A673 (cell line): ENCODE measurements around the gene ZNF688. TPM values are rescaled to one million over a fixed set of nuclear protein-coding genes. Genes with fewer than 3 reads are reported as not detected.

ENCODE experiments used
- BruUV-seq: library from RNA; stranded (reverse); fragments of 400-500 nt; replicated peaks from 2 replicates; lab custom pipeline; 2021; lab: Mats Ljungman, UMichigan
- CTCF ChIA-PET: fragments of 300-600 bp; sonication (Branson Sonifier 250); formaldehyde crosslinking; loops from one replicate; lab custom pipeline; 2022; ENCODE audit warnings: antibody characterized with exemption; lab: Charles Lee
- POLR2A ChIA-PET: fragments of 300-600 bp; sonication (Branson Sonifier 250); formaldehyde crosslinking; loops from one replicate; lab custom pipeline; 2022; ENCODE audit warnings: antibody characterized with exemption; ENCODE audit not compliant: low non-redundant PET; lab: Charles Lee
- DNase-seq: peaks from one replicate; pipeline ENCODE4 v3.0.0-alpha.2; 2015; ENCODE audit warnings: low spot score
- H3K27ac ChIP-seq: fragments of 200-600 bp; sonication (generic); 2 replicates; pipeline ENCODE4 v1.5.1; 2016; ENCODE audit warnings: mixed run types, low read depth, mild to moderate bottlenecking, mixed read lengths, antibody characterized with exemption, low read length; ENCODE audit not compliant: poor library complexity, severe bottlenecking
- H3K27me3 ChIP-seq: fragments of 200-600 bp; sonication (generic); replicated peaks from 2 replicates; pipeline ENCODE4 v1.6.1; 2017; ENCODE audit warnings: mixed run types, low read depth, mild to moderate bottlenecking, mixed read lengths, antibody characterized with exemption, low read length; ENCODE audit not compliant: insufficient read depth, poor library complexity
- H3K36me3 ChIP-seq: fragments of 200-600 bp; sonication (generic); 2 replicates; pipeline ENCODE4 v1.6.1; 2016; ENCODE audit warnings: mixed run types, mild to moderate bottlenecking, mixed read lengths, antibody characterized with exemption, low read length; ENCODE audit not compliant: insufficient read depth, poor library complexity, severe bottlenecking
- H3K4me1 ChIP-seq: fragments of 200-600 bp; sonication (generic); 2 replicates; pipeline ENCODE4 v1.6.1; 2017; ENCODE audit warnings: mixed run types, mild to moderate bottlenecking, mixed read lengths, antibody characterized with exemption, low read length; ENCODE audit not compliant: insufficient read depth, poor library complexity, severe bottlenecking
- H3K4me3 ChIP-seq: fragments of 200-600 bp; sonication (generic); 2 replicates; pipeline ENCODE4 v1.5.1; 2016; ENCODE audit warnings: low read depth, mixed run types, mild to moderate bottlenecking, mixed read lengths, low read length; ENCODE audit not compliant: poor library complexity, severe bottlenecking
- H3K9me3 ChIP-seq: fragments of 200-600 bp; sonication (generic); 2 replicates; pipeline ENCODE4 v1.6.1; 2016; ENCODE audit warnings: mixed run types, low read depth, mild to moderate bottlenecking, mixed read lengths, antibody characterized with exemption, low read length; ENCODE audit not compliant: poor library complexity, severe bottlenecking
- EZH2 ChIP-seq: fragments of 200-600 bp; sonication (generic); IDR thresholded peaks from 2 replicates; pipeline ENCODE4 v1.6.1; 2017; ENCODE audit warnings: borderline replicate concordance, low read depth, mild to moderate bottlenecking, mixed read lengths, antibody characterized with exemption, low read length; ENCODE audit not compliant: poor library complexity, severe bottlenecking
- intact Hi-C: fragments of 100-400 bp; cut with micrococcal nuclease; formaldehyde crosslinking; loops from one replicate; pipeline ENCODE4 v1.10.0; 2022; ENCODE audit not compliant: unreplicated experiment
- total RNA-seq: library from RNA; stranded (reverse); gene quantifications from 2 replicates; pipeline ENCODE4 v1.2.3, GENCODE V29; 2021
- TF ChIP-seq, protein P1 (sequence below): fragments of 300-800, 200-600 bp; sonication (generic); conservative IDR thresholded peaks from 2 replicates; pipeline ENCODE4 v1.5.1; 2017; ENCODE audit warnings: low read depth, mild to moderate bottlenecking, antibody characterized with exemption, low read length, moderate library complexity, mixed read lengths

The ZNF688 gene
- total RNA-seq, 1 experiment from 2014 or later, result 8.5 TPM

GRCh38 chr16:30551781-30552180, 19.7 kb downstream of the ZNF688 start:
- TF ChIP-seq, protein P1, sequence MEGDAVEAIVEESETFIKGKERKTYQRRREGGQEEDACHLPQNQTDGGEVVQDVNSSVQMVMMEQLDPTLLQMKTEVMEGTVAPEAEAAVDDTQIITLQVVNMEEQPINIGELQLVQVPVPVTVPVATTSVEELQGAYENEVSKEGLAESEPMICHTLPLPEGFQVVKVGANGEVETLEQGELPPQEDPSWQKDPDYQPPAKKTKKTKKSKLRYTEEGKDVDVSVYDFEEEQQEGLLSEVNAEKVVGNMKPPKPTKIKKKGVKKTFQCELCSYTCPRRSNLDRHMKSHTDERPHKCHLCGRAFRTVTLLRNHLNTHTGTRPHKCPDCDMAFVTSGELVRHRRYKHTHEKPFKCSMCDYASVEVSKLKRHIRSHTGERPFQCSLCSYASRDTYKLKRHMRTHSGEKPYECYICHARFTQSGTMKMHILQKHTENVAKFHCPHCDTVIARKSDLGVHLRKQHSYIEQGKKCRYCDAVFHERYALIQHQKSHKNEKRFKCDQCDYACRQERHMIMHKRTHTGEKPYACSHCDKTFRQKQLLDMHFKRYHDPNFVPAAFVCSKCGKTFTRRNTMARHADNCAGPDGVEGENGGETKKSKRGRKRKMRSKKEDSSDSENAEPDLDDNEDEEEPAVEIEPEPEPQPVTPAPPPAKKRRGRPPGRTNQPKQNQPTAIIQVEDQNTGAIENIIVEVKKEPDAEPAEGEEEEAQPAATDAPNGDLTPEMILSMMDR, result no peak
- no peak for TF ChIP-seq EZH2
- Histone ChIP-seq H3K27me3 (no peaks in the 10 kb centered on the region), H3K9me3 (no peaks in the 10 kb centered on the region), H3K27ac (no peak overlapping the region), H3K4me3 (no peak overlapping the region), H3K4me1 (no peaks in the 10 kb centered on the region), H3K36me3 (peaks cover 33% of the 10 kb centered on the region)
- intact Hi-C loops, result no loop called here
- BruUV-seq, result no TSS peak
- no peak for DNase-seq
- POLR2A ChIA-PET, result no interaction called here
- CTCF ChIA-PET, result no interaction called here

DNA sequence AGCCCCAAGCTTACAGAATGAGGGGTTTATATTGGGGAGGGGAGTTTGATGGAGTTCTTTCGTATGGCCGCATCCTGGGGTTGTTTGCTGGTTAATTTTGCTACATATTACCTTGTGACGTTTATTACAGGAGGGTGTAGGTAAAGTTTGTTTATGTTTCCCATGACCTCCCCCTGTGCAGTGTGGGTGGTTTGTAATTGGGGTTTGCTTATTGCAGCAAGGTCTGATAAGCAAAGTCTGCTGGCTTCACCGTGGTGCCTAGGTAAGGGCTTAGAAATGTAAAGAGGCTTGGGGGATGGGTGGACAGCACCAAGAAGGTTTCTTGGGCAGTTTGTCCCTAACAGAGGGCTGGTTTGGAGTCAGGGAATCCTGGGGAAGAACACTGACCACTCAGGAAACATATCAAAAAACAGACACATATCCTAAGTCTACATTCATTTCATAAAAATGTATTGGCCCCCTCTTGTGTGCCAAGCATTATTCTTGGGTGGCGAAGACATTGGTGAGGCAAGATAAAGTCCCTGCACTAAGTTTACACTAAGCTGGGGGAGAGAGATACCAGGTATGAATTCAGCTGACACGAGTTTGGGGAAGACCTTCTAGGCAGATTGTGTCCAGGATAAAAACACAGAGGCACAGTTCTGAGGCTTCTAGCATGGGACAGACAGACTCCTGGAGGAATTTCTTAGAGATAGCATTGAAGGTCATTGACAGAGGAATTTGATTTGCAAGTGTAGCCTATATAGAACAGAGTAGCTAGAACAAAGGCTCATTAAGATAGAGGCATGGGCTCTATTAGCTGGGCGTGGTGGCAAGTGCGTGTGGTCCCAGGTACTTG, 22.9 kb downstream of the ZNF688 start:
- Histone ChIP-seq H3K4me3 (no peak overlapping the region), H3K27ac (no peak overlapping the region), H3K36me3 (peaks cover 4% of the 10 kb centered on the region), H3K4me1 (no peaks in the 10 kb centered on the region), H3K9me3 (no peaks in the 10 kb centered on the region), H3K27me3 (no peaks in the 10 kb centered on the region)
- no peak for DNase-seq
- POLR2A ChIA-PET, result interaction anchor here (0.5 kb wide), 2 partner anchors 42 to 195 kb away, joined by 4 to 17 read pairs; no protein-coding TSS in a partner anchor
- BruUV-seq, result no TSS peak
- no peak for TF ChIP-seq EZH2
- TF ChIP-seq, protein P1, result no peak
- intact Hi-C loops, result no loop called here
- CTCF ChIA-PET, result no interaction called here

GRCh38 chr16:30546115-30546514, 25.4 kb downstream of the ZNF688 start:
- Histone ChIP-seq H3K36me3 (no peaks in the 10 kb centered on the region), H3K27me3 (no peaks in the 10 kb centered on the region), H3K9me3 (no peaks in the 10 kb centered on the region), H3K27ac (no peak overlapping the region), H3K4me1 (no peaks in the 10 kb centered on the region), H3K4me3 (no peak overlapping the region)
- TF ChIP-seq, protein P1, result no peak
- no peak for TF ChIP-seq EZH2
- ChIA-PET POLR2A (no interaction called here), CTCF (no interaction called here)
- intact Hi-C loops, result no loop called here
- no TSS peak for BruUV-seq
- DNase-seq, result no peak
